Renal pelvis (tissue), 4 donors: ENCODE measurements around the gene ITGB7. TPM values are rescaled to one million over a fixed set of nuclear protein-coding genes. Genes with fewer than 3 reads are reported as not detected.
"Not testable (repeated sequence)": the region's sequence is repeated elsewhere in the genome, so short reads cannot be mapped to it uniquely, and the experiment has no call there.

Experiments used
- DNase-seq: peaks from one replicate; pipeline ENCODE4 v3.0.0-alpha.2; 2013
- polyA plus RNA-seq, 3 donors: library from polyadenylated mRNA; unstranded; fragments of 120-200 nt; gene quantifications; one replicate each; pipeline ENCODE4 v1.2.1, GENCODE V29; 2013; ENCODE audit not compliant: insufficient read length in 3 of 3

The ITGB7 gene
- polyA plus RNA-seq, 3 donors: 1.7 to 1.9 (median 1.7) TPM

DNA sequence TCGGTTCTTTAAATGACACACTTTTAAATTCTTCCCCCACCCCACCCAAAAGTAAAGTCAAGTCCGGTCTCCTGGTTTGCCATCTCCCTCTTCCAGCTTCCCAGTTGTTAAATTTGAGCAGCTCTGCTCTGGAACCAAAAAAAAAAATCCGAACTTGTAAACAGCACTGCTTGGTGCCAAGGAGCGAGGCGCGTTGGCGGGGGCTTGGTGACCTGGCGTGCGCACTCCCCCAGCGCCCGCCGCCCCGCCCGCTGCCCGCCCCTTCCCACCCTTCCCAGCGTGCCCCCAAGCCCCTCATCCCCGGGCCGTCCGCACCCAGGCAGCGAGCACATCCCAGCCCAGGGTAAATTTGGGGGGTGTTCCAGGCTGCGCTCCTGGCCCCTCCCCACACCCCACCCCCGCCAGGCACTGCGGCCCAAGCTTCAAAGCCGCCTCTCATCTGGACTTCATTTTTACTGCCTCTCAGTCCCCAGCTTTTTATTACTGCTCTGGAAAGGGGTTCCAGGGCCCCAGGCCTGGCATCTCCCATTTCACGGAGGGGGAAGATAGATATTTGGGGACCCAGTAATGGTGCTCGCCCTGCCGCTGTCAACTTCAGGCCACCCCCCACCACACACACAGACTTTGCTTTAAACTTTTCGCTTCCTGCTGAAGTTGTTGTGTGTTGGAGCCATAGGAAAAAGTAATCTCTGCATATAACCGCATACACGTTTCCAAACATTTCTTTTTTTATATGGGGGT is 11.7 kb upstream of the ITGB7 start:
- no peak for DNase-seq

GRCh38 chr12:53217931-53218307 is 10.9 kb upstream of the ITGB7 start:
- no peak for DNase-seq

GRCh38 chr12:53217051-53217930 is 10.2 kb upstream of the ITGB7 start:
- DNase-seq: no peak

DNA sequence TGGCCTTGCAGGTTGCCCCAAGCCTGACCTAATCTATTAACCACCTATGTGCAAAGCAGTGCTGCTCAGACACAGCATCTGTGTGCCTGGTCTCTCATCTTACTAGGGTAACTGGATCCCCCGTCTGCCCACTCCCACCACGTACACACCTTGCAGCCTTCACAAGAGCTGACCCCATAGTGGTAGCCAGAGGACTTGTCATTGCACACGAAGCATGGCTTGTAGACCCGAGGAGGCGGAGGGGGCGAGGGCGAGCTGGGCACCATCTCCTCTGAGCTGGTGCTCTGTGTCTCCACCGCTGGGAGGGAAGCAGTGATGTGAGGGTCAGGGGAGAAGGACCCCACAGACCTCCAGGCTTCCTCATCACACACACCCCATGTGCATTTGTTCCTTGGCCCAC is 8.4 kb upstream of the ITGB7 start:
- DNase-seq: no peak

DNA sequence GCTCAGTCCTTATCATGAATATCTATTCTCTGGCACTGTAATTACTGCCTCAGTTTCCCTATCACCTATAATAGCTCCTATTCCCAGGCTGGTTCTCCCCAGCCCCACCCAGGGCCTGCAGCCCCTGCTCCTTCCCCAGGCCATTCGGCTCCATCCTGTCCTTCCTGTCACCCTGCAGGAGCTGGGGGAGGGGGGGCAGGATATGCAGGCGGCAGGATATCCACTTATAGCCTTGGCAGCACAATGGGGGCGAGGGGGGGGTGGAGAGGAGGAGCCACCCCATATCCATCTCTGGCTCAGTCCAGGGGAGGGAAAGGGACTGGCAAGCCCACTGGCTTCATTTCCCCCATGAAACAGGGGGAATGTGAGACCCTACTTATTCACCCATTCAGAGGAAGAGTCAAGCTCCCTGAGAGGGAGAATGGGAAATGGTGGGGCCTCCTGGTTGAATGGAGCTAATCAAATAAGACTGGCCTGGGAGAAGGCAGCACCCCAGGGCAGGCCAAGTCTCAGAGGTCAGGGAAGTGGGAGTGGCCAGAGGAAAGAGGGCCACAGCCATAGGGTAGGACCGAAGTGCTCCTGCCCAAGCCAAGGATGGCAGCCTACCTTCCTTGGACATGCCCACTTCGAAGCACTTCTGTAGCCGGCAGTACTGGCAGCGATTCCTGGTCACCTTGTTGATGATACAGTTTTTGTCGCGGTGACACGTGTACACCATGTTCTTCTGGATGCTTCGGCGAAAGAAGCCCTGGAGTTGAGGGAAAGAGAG is 7.8 kb upstream of the ITGB7 start:
- no peak for DNase-seq

DNA sequence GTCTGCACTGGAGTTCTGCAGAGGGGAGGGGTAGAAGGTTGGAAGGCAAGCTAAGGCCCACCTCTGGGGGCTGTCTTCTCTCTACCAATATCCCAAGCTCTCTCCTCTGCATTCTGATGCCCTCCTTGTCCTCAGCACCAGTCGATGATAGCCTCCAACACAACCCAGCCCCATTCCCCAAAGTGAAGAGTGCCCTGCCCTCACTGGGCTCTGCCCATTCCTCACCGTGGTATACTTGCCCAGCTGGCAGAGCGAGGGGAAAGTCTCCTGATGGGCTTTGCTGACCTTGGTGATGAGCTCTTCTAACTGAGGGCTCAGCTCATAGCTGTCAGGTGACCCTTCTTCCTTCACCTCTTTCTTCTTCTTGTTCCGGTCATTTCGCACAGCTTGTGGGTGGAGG is 7.2 kb upstream of the ITGB7 start:
- DNase-seq: no peak

GRCh38 chr12:53213348-53213747 is 6.3 kb upstream of the ITGB7 start:
- no peak for DNase-seq

- DNase-seq: no peak
These were observed 5.9 kb upstream of the ITGB7 start for GRCh38 chr12:53212931-53213330.

DNA sequence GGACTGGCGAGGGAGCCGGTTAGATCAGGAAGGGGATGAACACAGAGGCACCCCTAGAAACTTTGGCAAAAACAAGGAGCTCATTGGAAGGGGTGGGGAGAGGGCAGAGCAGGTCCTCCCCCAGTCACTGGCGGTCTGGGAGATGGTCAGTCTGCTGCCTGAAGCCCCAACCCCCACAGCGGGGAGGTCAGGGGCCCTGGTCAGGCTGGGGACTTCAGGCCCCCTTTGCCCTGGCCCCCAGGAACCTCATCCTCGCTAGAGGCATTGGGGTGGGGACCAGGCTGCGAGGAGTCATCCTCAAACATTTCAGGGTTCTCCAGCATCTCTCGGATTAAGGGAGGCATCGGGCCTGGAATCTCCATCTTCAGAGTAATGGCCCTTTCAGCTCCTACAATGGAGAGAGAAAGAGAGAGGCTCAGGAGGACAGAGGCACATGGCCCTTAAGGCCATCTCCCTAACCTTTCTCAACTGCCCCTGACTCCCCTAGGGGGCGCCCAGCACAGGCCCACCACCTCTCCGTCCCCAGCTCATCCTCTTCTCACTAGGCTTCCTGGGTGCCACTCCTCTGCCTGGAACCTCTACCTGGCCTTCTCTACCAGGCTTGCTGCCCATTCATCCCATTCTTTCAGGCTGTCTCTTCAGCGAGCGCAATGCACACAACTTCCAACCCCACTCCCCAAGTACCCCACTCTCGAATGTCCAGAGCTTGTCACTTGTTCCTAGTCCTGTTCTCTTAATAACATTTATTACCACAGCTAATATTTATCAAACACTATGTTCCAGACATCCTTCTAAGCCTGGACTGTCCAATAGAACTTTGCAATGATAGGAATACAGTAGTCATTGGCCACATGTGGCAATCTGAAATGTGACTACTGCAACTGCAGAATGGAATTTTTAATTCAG is 4.7 kb upstream of the ITGB7 start:
- no peak for DNase-seq

DNA sequence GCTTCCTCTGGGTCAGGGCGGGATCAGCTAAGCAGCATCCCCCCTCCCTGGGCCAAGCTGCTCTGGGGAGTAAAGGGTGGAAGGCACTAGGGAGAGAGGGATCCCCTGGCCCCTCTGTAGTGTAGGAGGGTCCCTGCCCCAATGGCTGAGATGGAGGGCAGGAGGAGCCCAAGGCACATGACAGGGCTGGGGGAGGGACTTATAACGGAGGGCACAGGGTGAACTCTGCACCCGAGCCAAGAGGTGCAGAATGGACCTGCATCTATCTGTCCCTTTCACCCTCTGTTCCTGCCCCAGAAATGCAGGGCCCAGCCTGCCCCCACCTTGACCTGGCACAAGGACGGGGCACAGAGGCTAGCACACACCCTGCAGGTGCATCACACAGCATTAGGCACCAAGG is 3.8 kb upstream of the ITGB7 start:
- DNase-seq: no peak

DNA sequence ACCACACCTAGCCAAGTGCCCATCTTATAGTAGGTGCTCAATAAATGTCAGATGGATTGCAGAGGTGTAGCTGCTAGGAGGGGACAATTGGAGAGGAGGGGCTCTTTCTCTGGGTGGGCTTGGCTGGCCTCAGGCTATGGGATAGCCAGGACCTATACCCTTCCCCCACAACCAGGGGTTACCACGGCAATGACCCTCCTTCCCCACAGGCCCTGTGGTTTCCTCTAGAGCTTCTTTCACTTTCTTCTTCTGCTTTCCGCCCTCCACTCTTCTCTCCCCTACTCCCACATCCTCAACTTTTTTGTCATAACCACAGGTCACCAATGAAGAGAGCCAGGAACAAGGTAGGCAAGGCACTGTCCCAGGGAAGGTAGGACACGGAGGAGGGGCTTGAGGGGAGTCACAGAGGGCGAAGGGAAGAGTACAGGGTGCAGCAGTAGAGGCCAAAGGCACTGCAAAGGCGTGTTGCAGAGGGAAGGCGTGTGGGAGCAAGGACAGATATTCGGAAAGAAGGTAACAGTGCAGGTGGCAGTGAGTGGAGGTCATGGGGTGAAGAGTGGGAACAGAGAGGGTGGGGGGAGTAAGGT is 1.9 kb upstream of the ITGB7 start:
- no peak for DNase-seq

GRCh38 chr12:53208435-53208834 is 1.4 kb upstream of the ITGB7 start:
- DNase-seq: no peak

DNA sequence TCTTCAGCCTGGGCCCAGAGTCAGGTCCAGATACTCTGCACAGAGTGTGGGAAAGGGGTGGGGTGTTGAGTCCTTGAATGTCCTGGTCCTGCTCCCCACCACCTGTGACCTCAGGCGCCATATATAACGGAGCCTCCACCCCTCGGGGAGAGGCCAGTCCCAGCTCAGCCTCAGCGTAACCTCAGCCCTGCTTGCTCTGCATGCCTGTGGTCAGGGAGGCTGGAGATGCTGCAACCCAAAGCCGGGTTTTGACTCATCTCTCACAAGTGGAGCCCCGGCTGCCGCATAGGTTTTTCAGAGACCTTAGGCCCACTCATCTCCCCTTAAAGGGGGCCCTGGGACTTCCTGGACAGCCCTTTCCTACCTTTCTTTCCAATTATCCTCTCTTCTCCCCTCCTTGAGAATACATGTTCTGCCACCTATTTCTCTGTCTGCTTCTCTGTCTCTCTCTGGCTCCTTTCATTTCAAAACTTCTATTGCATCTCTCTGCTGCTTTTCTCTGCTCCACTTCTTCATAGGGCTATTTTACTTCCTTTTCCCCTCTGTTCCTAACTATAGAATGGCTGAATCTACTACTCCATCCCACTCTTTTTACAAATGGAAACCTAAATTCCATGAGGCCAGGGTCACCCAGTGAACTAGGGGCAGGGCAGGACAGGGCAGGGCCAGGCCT is 1.2 kb downstream of the ITGB7 start:
- no peak for DNase-seq

DNA sequence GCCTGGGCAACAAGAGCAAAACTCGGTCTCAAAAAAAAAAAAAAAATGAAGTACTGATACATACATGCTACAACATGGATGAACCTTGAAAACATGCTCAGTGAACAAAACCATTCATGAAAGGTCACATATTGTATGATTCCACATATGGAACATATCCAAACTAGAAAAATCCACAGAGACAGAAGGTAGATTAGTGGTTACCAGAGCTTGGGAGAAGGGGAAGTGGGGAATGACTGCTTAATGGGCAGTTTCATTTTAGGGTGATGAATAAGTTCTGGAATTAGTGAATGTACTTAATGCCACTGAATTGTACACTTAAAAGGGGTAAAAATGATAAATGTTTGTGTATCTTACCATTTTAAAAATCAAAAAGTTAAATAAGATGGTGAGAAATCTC is 2.7 kb downstream of the ITGB7 start:
- DNase-seq: no peak

DNA sequence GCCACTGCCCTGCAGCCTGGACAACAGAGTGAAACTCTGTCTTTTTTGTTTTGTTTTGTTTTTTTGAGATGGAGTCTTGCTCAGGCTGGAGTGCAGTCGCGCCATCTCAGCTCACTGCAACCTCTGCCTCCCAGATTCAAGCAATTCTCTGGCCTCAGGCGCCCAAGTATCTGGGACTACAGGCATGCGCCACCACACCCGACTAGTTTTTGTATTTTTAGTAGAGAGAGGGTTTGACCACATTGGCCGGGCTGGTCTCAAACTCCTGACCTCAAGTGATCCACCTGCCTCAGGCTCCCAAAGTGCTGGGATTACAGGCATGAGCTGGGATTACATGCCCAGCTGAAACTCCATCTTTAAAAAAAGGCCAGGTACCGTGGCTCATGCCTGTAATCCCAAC is 4.7 kb downstream of the ITGB7 start:
- not testable (repeated sequence) for DNase-seq

DNA sequence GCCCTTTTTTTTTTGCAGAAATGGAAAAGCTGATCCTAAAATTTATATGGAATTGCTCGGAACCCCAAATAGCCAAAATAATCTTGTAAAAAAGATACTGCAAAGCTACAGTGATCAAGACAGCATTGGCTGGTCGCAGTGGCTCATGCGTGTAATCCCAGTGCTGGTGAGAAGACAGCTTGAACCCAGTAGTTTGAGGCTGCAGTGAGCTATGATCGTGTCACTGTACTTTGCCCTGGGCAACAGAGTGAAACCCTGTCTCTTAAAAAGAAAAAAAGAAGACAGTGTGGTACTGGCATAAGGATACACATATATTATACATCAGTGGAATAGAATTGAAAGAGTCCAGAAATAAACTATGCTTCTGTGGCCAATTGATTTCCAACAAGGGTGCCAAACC is 5.4 kb downstream of the ITGB7 start:
- DNase-seq: no peak

DNA sequence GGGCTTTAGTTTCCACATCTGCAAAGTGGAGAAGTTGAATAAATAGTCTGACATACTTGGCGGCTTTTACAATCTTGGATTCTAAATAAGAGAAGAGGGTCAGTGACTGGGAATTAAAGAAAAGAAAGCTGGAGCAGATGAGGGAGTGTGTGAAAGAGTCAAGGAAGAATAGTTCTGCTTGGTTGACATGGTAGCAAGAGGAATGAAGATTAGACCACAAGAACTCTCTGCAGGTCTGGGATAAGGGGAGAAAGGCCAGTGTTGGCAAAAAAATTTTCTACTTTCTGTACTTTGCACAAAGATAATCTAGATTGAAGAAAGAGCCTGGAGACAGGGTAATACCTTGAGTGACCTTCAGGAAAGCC is 5.9 kb downstream of the ITGB7 start:
- DNase-seq: no peak

DNA sequence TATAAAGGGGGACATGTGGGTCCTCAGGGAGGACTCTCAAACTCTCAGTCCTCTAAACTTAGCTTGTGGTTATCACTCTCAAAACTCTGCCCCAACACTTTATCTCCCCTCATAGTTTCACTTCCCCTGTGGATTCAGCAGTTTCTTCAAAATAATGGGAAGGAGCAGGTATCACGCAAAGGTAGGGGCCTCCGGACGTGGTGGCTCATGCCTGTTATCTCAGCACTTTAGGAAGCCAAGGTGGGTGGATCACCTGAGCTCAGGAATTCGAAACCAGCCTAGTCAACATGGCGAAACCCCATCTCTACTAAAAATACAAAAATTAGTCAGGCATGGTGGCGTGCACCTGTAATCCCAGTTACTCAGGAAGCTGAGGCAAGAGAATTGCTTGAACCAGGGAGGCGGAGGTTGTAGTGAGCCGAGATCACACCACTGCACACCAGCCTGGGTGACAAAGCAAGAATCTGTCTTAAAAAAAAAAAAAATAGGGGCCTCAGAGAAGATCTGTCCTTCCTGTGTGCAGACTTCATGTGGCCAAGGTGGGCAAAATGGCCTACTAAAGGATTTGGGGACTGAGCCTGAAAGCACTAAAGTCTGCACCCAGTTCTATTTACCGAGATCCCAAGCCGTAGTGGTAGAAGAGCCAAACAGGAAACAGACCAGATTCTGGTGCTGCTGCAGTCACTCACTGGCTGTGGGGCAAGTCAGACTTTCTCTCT is 6.4 kb downstream of the ITGB7 start:
- no peak for DNase-seq

DNA sequence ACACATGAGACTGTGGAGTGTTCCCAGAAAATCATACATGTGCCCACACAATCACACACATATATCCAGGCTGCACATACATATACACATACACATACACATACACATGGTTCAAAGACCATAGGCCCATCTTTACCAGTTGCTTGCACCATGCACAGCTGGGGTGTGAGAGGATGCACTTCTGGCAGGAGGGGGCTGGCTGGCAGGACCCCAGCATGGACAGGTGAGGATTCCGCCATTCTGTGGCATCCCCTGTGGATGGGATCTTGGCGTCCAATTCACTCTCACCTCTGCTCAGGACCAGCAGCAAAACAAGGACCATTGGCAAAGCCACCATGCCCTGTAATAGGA is 7.0 kb downstream of the ITGB7 start:
- DNase-seq: no peak

DNA sequence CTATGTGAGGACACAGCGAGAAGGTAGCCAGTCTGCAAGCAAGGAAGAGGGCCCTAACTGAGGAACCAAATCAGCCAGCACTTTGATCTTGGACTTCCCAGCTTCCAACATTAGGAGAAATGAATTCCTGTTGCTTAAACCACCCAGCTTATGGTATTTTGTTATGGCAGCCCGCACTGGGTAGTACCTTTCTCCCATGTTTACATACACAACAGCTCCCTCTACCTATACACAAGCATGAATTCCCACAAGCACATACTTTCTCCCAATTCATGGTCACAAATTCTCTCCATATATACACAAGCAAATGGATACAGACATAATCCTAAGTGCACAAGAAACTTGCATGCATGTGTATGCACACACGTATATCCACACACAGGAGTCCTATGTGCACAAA is 7.4 kb downstream of the ITGB7 start:
- DNase-seq: no peak
